ENCODE measurements around the gene TTBK1. TPM values are rescaled to one million over a fixed set of nuclear protein-coding genes. Genes with fewer than 3 reads are reported as not detected.
A peak's percentile ranks its signal among the peaks of the same experiment; 100 is the strongest.

TTBK1 gene
- under 0.01 TPM in 1 of 2 replicates, not detected in the other for total RNA-seq (2012; rRNA removed)
- 0.01 and 0.02 TPM in 2 replicates for polyA plus RNA-seq (2012; rRNA removed)
- polyA plus RNA-seq (2012; cell fraction: cytosol; rRNA removed) = 0.02 and 0.03 TPM in 2 replicates
- 0.10 and 0.13 TPM in 2 replicates for polyA plus RNA-seq (2012; cell fraction: nucleus; rRNA removed; ENCODE audit: low replicate concordance)
- Bru-seq, nascent RNA = percentile 7 among the genes with signal in this experiment
- percentile 4 among the genes with signal in this experiment for BruChase-seq, experiment 1, labeled RNA remaining after a 6-hour chase
- percentile 2 among the genes with signal in this experiment for BruChase-seq, experiment 2, labeled RNA remaining after a 2-hour chase
- long read RNA-seq = 0 reads

DNA sequence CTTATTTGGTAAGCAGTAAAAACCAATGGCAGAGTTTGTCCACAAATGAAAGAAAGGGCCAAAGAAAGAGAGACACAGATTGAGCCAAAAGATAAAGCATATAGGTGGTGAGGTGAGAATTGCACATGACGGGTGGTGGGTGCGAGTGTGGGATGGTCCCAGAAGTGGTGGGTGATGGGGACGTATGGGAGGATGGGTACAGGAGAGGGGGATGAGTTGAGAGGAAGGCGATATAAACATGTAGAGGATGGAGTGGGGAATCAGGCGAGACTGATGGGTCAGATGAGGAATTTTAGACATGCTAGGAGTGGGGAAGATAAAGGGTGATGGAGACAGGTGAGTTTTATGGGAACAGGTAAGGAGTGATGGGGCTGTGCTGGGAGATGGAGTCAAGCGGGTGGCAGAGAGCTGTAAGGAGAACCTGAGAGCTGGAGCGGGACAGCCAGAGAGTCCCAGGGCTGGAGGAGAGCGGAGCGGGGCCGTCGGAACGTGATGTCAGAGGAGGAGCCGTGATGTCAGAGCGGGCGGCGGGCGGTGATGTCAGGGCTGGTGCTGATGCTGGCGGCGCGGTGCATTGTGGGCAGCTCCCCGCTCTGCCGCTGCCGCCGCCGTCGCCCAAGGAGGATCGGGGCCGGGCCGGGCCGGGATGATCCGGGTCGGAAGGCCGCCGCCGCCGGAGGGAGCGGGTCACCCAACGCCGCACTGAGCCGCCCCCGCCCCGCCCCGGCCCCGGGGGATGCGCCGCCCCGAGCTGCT, at the start of gene TTBK1:
Gene TTBK1, plus strand, starts transcription at position 574 of the 756 bp plus-strand sequence. CDS start 3,180 bp downstream, outside the sequence.
- no peaks in the 10 kb centered on the region for H4K20me1 ChIP-seq (ENCODE audit: insufficient read depth, low read length)
- H3K18ac ChIP-seq (ENCODE audit: low read depth, low read length) = no peak within 1 kb of the TSS
- no peak within 1 kb of the TSS for H3K56ac ChIP-seq (ENCODE audit: extremely low read depth, insufficient read depth, low read length)
- H3K4me2 ChIP-seq (ENCODE audit: low read depth, low read length) = no peak within 1 kb of the TSS
- H3K4me3 ChIP-seq (ENCODE audit: insufficient read depth, low read depth, low read length) = no peak within 1 kb of the TSS
- dilution Hi-C loops (cut with HindIII; ENCODE audit: low sequenced_read_pairs, unreplicated experiment) (no loop called here), in situ Hi-C loops (cut with MboI; ENCODE audit: low sequenced_read_pairs) (no loop called here), intact Hi-C loops (cut with micrococcal nuclease) (no loop called here)
- 40% methylated on average over 6 of the region's 47 CpGs; no CpG with 5 or more reads in 1 of the 2 experiments for WGBS, 2 experiments (ENCODE audit: extremely low coverage in 2 of 2, insufficient read length in 1 of 2)
- no peaks in the 10 kb centered on the region for H3K36me3 ChIP-seq (ENCODE audit: control insufficient read depth, insufficient read depth, low read length)
- H3K4me1 ChIP-seq (ENCODE audit: control insufficient read depth, insufficient read depth, low read length) = no peaks in the 10 kb centered on the region; the same call in 1 of the 2 replicates
- no peaks in the 10 kb centered on the region for H3K79me1 ChIP-seq (ENCODE audit: low read depth in 1 of 2, low read length in 2 of 2)
- no peak within 1 kb of the TSS for H2BK15ac ChIP-seq (ENCODE audit: low read depth, low read length)
- no TSS peak for BruUV-seq (replicated peaks)
- peaks cover 71% of the 10 kb centered on the region for H3K27me3 ChIP-seq (ENCODE audit: control insufficient read depth, insufficient read depth, low read length)
- no peak within 1 kb of the TSS for H2BK5ac ChIP-seq (ENCODE audit: low read depth, low read length, poor library complexity, severe bottlenecking)
- peaks cover 8% of the 10 kb centered on the region for H3K9me3 ChIP-seq (ENCODE audit: control insufficient read depth, insufficient read depth, low read length)
- H2BK20ac ChIP-seq (ENCODE audit: low read depth, low read length) = no peak within 1 kb of the TSS
- H4K8ac ChIP-seq (ENCODE audit: low read depth in 2 of 2, low read length in 2 of 2) = no peak within 1 kb of the TSS
- peak within 1 kb of the TSS; percentile 48 for H2AFZ ChIP-seq (replicated peaks; ENCODE audit: low read length, poor library complexity)
- no peak within 1 kb of the TSS for H3K9ac ChIP-seq (ENCODE audit: low read depth, low read length)
- H2AK5ac ChIP-seq (ENCODE audit: low read depth, low read length) = no peak within 1 kb of the TSS
- no peak within 1 kb of the TSS for H3K14ac ChIP-seq (replicated peaks; ENCODE audit: low read depth, low read length)
- no peak within 1 kb of the TSS for H3K4ac ChIP-seq (ENCODE audit: low read depth, low read length)
- POLR2A ChIA-PET (ENCODE audit: unreplicated experiment) = no interaction called here
- no peak within 1 kb of the TSS for H4K5ac ChIP-seq (ENCODE audit: low read depth, low read length)
- CTCF ChIA-PET = no interaction called here
- H2BK120ac ChIP-seq (ENCODE audit: low read depth, low read length) = no peak within 1 kb of the TSS
- 0 out of 2 replicates have a peak, but pooled peaks cover 4% of the 10 kb centered on the region for H3K9me1 ChIP-seq (ENCODE audit: insufficient read depth, low read length)
- ATAC-seq (ENCODE audit: low read depth) (no peak), DNase-seq (no peak)
- no peak within 1 kb of the TSS for H3K27ac ChIP-seq (ENCODE audit: insufficient read depth, low read length)
- no peak within 1 kb of the TSS for H2AK9ac ChIP-seq (replicated peaks; ENCODE audit: low read depth, low read length, poor library complexity)
- H4K91ac ChIP-seq (ENCODE audit: insufficient read depth, low read depth, low read length) = no peak within 1 kb of the TSS
- no peak within 1 kb of the TSS for H3K23ac ChIP-seq (ENCODE audit: low read depth, low read length)
- TF ChIP-seq, protein P1, sequence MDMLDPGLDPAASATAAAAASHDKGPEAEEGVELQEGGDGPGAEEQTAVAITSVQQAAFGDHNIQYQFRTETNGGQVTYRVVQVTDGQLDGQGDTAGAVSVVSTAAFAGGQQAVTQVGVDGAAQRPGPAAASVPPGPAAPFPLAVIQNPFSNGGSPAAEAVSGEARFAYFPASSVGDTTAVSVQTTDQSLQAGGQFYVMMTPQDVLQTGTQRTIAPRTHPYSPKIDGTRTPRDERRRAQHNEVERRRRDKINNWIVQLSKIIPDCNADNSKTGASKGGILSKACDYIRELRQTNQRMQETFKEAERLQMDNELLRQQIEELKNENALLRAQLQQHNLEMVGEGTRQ (IDR thresholded peaks at IDR 0.05; ENCODE audit: low read depth, low read length) = no peak
- TF ChIP-seq RFX5 (IDR thresholded peaks at IDR 0.05; ENCODE audit: low read depth, low read length) (no peak), POLR2A (IDR thresholded peaks at IDR 0.05; ENCODE audit: low read depth, low read length) (no peak), MXI1 (IDR thresholded peaks at IDR 0.05; ENCODE audit: borderline replicate concordance, low read depth, low read length) (no peak), NFE2L2 (IDR thresholded peaks at IDR 0.05; ENCODE audit: low read depth, low read length) (no peak), MAFK (IDR thresholded peaks at IDR 0.05; ENCODE audit: low read depth, low read length) (no peak), RCOR1 (IDR thresholded peaks at IDR 0.05; ENCODE audit: insufficient replicate concordance, low read length) (no peak), BHLHE40 (IDR thresholded peaks at IDR 0.05; ENCODE audit: low read depth, low read length) (no peak), FOS (IDR thresholded peaks at IDR 0.05; ENCODE audit: low read depth, low read length) (no peak), MAZ (IDR thresholded peaks at IDR 0.05; ENCODE audit: borderline replicate concordance, low read depth, low read length) (no peak), CHD1 (IDR thresholded peaks at IDR 0.05; ENCODE audit: low read depth, low read length) (no peak), CEBPB (IDR thresholded peaks at IDR 0.05; ENCODE audit: low read depth, low read length) (no peak), RAD21 (IDR thresholded peaks at IDR 0.05; ENCODE audit: low read length) (no peak)
- TF ChIP-seq, protein P2, sequence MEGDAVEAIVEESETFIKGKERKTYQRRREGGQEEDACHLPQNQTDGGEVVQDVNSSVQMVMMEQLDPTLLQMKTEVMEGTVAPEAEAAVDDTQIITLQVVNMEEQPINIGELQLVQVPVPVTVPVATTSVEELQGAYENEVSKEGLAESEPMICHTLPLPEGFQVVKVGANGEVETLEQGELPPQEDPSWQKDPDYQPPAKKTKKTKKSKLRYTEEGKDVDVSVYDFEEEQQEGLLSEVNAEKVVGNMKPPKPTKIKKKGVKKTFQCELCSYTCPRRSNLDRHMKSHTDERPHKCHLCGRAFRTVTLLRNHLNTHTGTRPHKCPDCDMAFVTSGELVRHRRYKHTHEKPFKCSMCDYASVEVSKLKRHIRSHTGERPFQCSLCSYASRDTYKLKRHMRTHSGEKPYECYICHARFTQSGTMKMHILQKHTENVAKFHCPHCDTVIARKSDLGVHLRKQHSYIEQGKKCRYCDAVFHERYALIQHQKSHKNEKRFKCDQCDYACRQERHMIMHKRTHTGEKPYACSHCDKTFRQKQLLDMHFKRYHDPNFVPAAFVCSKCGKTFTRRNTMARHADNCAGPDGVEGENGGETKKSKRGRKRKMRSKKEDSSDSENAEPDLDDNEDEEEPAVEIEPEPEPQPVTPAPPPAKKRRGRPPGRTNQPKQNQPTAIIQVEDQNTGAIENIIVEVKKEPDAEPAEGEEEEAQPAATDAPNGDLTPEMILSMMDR (conservative IDR thresholded peaks at IDR 0.05; ENCODE audit: low read depth, low read length) = no peak
